ENCODE results near the gene MACROD2. TPM values are rescaled to one million over a fixed set of nuclear protein-coding genes. Genes with fewer than 3 reads are reported as not detected.

Gene MACROD2
- total RNA-seq, 2 donors from 2014 or later = 8.0 to 19.4 TPM

- TF ChIP-seq POLR2AphosphoS5 (IDR thresholded peaks at IDR 0.05) (no peak), POLR2A (IDR thresholded peaks at IDR 0.05) (no peak), CTCF (IDR thresholded peaks at IDR 0.05) (no peak)
- intact Hi-C loops (cut with DNase I) = no loop called here
- Histone ChIP-seq H3K4me3 (no peak overlapping the region), H3K4me1 (replicated peaks) (no peaks in the 10 kb centered on the region), H3K27me3 (replicated peaks; ENCODE audit: insufficient read depth) (no peaks in the 10 kb centered on the region), H3K9me3 (no peaks in the 10 kb centered on the region), H3K36me3 (no peaks in the 10 kb centered on the region), H3K27ac (no peak overlapping the region)
- no peak for DNase-seq (ENCODE audit: low spot score)
Observed at GRCh38 chr20:14445310-14445709, 450.0 kb downstream of the MACROD2 start.

DNA sequence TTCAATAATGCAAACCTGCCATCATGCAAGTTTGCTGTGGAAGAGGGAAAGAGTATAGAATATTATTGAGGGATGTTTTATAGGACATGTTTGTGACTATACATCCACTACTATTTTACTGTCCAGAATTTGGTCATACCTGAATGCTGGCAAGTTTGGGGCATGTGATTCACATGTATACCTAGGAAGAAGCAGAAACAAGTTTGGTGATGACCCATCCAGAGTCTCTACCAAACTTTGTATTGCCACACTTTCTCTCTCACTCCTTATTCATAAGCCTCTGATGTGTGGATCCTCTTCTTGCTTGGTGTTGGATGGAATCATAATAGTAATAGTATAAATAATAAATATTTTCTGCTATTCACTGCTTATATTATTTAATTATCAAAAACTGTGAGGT is 450.6 kb downstream of the MACROD2 start:
- intact Hi-C loops (cut with DNase I) = no loop called here
- DNase-seq (ENCODE audit: low spot score) = no peak
- TF ChIP-seq POLR2AphosphoS5 (IDR thresholded peaks at IDR 0.05) (no peak), CTCF (IDR thresholded peaks at IDR 0.05) (no peak), POLR2A (IDR thresholded peaks at IDR 0.05) (no peak)

DNA sequence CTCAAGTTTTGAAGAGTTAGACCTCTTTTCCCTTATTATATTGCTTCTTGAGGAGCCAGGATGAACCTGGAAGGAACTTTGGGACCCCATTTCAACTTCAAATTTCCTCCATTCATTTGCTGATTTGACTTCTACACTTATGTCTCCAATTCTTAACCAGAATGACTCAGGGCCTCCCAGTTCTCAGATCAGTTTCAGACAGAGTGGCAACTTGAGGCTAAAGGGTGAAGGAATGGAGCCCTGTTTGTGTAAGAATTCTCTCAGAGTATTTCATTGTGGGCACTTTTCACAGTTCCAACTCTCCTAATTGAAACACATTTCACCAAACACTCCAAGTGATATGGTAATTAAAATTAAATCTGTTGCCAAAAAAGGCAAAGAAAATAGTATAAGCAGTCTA is 451.1 kb downstream of the MACROD2 start:
- Histone ChIP-seq H3K9me3 (no peaks in the 10 kb centered on the region), H3K4me3 (no peak overlapping the region), H3K36me3 (no peaks in the 10 kb centered on the region), H3K27me3 (replicated peaks; ENCODE audit: insufficient read depth) (no peaks in the 10 kb centered on the region), H3K27ac (no peak overlapping the region), H3K4me1 (replicated peaks) (no peaks in the 10 kb centered on the region)
- intact Hi-C loops (cut with DNase I) = no loop called here
- TF ChIP-seq POLR2A (IDR thresholded peaks at IDR 0.05) = no peak
- no peak for TF ChIP-seq CTCF (IDR thresholded peaks at IDR 0.05)
- TF ChIP-seq POLR2AphosphoS5 (IDR thresholded peaks at IDR 0.05) = no peak
- no peak for DNase-seq (ENCODE audit: low spot score)

More for the DNA sequence above, 450.6 kb downstream of the MACROD2 start:
- Histone ChIP-seq H3K9me3 (no peaks in the 10 kb centered on the region), H3K27me3 (replicated peaks; ENCODE audit: insufficient read depth) (no peaks in the 10 kb centered on the region), H3K4me3 (no peak overlapping the region), H3K4me1 (replicated peaks) (no peaks in the 10 kb centered on the region), H3K27ac (no peak overlapping the region), H3K36me3 (no peaks in the 10 kb centered on the region)

- no peaks in the 10 kb centered on the region for H3K4me1 ChIP-seq (replicated peaks)
- H3K36me3 ChIP-seq = no peaks in the 10 kb centered on the region
- intact Hi-C loops (cut with DNase I) = no loop called here
- no peak for DNase-seq (ENCODE audit: low spot score)
- H3K9me3 ChIP-seq = no peaks in the 10 kb centered on the region
- TF ChIP-seq CTCF (IDR thresholded peaks at IDR 0.05) (no peak), POLR2A (IDR thresholded peaks at IDR 0.05) (no peak), POLR2AphosphoS5 (IDR thresholded peaks at IDR 0.05) (no peak)
- H3K27ac ChIP-seq = no peak overlapping the region
- no peak overlapping the region for H3K4me3 ChIP-seq
- H3K27me3 ChIP-seq (replicated peaks; ENCODE audit: insufficient read depth) = no peaks in the 10 kb centered on the region
- 23% methylated on average over 1 of the region's 1 CpG for WGBS
Observed at GRCh38 chr20:14449323-14449722, 454.0 kb downstream of the MACROD2 start.

GRCh38 chr20:14450256-14450655 is 454.9 kb downstream of the MACROD2 start:
- TF ChIP-seq POLR2A (IDR thresholded peaks at IDR 0.05) = no peak
- TF ChIP-seq POLR2AphosphoS5 (IDR thresholded peaks at IDR 0.05) = no peak
- TF ChIP-seq CTCF (IDR thresholded peaks at IDR 0.05) = no peak
- WGBS = 92% methylated on average over 2 of the region's 2 CpGs
- intact Hi-C loops (cut with DNase I) = no loop called here

More at GRCh38 chr20:14450256-14450655, 454.9 kb downstream of the MACROD2 start:
- Histone ChIP-seq H3K4me3 (no peak overlapping the region), H3K4me1 (replicated peaks) (no peaks in the 10 kb centered on the region), H3K27ac (no peak overlapping the region), H3K36me3 (no peaks in the 10 kb centered on the region), H3K9me3 (no peaks in the 10 kb centered on the region), H3K27me3 (replicated peaks; ENCODE audit: insufficient read depth) (no peaks in the 10 kb centered on the region)
- no peak for DNase-seq (ENCODE audit: low spot score)
